Osteoblast (primary cell): ENCODE results near the gene PALLD. TPM values are rescaled to one million over a fixed set of nuclear protein-coding genes. Genes with fewer than 3 reads are reported as not detected.

Experiments
- DNase-seq: peaks from one replicate; pipeline ENCODE4 v3.0.0; 2011; ENCODE audit warnings: low spot score, mixed read lengths; ENCODE audit not compliant: insufficient read length; ENCODE audit errors: missing footprints
- H2AFZ ChIP-seq: 2 replicates; pipeline ENCODE4 v1.6.0; 2011; ENCODE audit warnings: mild to moderate bottlenecking, low read length
- H3K27ac ChIP-seq: 2 replicates; pipeline ENCODE4 v1.5.1; 2011; ENCODE audit warnings: mild to moderate bottlenecking, low read depth, low read length, moderate library complexity
- H3K27me3 ChIP-seq: 2 replicates; pipeline ENCODE4 v1.6.0; 2012; ENCODE audit warnings: mild to moderate bottlenecking, control low read depth, inconsistent platforms, low read length, moderate library complexity; ENCODE audit not compliant: insufficient read depth
- H3K36me3 ChIP-seq: 2 replicates; pipeline ENCODE4 v1.5.1; 2011; ENCODE audit warnings: mild to moderate bottlenecking, low read length, control low read depth, moderate library complexity; ENCODE audit not compliant: insufficient read depth
- H3K4me1 ChIP-seq: 2 replicates; pipeline ENCODE4 v1.5.1; 2011; ENCODE audit warnings: mild to moderate bottlenecking, low read length, control low read depth, moderate library complexity; ENCODE audit not compliant: insufficient read depth
- H3K4me2 ChIP-seq: 2 replicates; pipeline ENCODE4 v1.6.0; 2011; ENCODE audit warnings: mild to moderate bottlenecking, low read length; ENCODE audit not compliant: insufficient read depth
- H3K4me3 ChIP-seq: fragments of 200-600 bp; sonication (generic); 3 replicates; pipeline ENCODE4 v1.5.1; 2012; ENCODE audit warnings: mild to moderate bottlenecking, low read length, inconsistent platforms; ENCODE audit not compliant: insufficient read depth
- H3K79me2 ChIP-seq: 2 replicates; pipeline ENCODE4 v1.6.0; 2012; ENCODE audit warnings: mild to moderate bottlenecking, low read length, control low read depth, inconsistent platforms; ENCODE audit not compliant: insufficient read depth
- H3K9me3 ChIP-seq: 2 replicates; pipeline ENCODE4 v1.5.1; 2011; ENCODE audit warnings: low read depth, low read length, control low read depth
- H4K20me1 ChIP-seq: 2 replicates; pipeline ENCODE4 v1.6.0; 2012; ENCODE audit warnings: mild to moderate bottlenecking, low read length, control low read depth; ENCODE audit not compliant: insufficient read depth
- total RNA-seq: library from RNA; depleted of rRNA; stranded (reverse); fragments of >200 nt; gene quantifications from 2 replicates; pipeline ENCODE4 v1.2.3, GENCODE V29; 2012
- TF ChIP-seq, protein P1 (sequence below): IDR thresholded peaks from 2 replicates; pipeline ENCODE4 v1.5.1; 2011; ENCODE audit warnings: mild to moderate bottlenecking, low read depth, low read length, moderate library complexity; ENCODE audit errors: extremely low read depth

Gene PALLD
- total RNA-seq, 1 donor = 244 TPM

DNA sequence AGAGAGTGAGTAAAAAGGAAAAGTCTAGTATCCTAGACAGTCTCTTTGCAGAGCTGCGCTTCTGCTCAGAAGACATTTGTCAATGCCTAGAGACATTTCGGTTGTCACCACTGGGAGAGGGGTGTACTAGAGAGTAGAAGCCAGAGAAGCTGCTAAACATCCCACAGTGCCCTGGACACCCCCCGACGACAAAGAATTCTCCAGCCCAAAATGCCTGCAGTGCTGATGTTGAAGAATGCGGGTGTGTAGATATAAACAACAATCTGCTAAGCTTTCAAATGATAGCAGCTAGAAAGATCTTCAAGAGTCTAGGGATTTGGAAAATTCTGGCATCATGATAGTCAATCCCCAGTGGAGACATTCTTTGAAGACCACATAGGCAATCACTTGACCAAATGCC, 90.1 kb downstream of the PALLD start:
- no peak for DNase-seq
- H4K20me1 ChIP-seq = no peaks in the 10 kb centered on the region
- H3K36me3 ChIP-seq = no peaks in the 10 kb centered on the region
- TF ChIP-seq, protein P1, sequence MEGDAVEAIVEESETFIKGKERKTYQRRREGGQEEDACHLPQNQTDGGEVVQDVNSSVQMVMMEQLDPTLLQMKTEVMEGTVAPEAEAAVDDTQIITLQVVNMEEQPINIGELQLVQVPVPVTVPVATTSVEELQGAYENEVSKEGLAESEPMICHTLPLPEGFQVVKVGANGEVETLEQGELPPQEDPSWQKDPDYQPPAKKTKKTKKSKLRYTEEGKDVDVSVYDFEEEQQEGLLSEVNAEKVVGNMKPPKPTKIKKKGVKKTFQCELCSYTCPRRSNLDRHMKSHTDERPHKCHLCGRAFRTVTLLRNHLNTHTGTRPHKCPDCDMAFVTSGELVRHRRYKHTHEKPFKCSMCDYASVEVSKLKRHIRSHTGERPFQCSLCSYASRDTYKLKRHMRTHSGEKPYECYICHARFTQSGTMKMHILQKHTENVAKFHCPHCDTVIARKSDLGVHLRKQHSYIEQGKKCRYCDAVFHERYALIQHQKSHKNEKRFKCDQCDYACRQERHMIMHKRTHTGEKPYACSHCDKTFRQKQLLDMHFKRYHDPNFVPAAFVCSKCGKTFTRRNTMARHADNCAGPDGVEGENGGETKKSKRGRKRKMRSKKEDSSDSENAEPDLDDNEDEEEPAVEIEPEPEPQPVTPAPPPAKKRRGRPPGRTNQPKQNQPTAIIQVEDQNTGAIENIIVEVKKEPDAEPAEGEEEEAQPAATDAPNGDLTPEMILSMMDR = no peak
- no peaks in the 10 kb centered on the region for H3K27me3 ChIP-seq
- H3K4me2 ChIP-seq = peak overlapping the region; percentile 77
- no peaks in the 10 kb centered on the region for H3K79me2 ChIP-seq
- H3K27ac ChIP-seq = peak overlapping the region; percentile 93
- H2AFZ ChIP-seq = no peak overlapping the region
- peak overlapping the region; percentile 21 for H3K4me3 ChIP-seq
- peaks cover 61% of the 10 kb centered on the region for H3K4me1 ChIP-seq
- H3K9me3 ChIP-seq = no peaks in the 10 kb centered on the region

- no peaks in the 10 kb centered on the region for H3K36me3 ChIP-seq
- peaks cover 61% of the 10 kb centered on the region for H3K4me1 ChIP-seq
- H3K79me2 ChIP-seq = no peaks in the 10 kb centered on the region
- no peaks in the 10 kb centered on the region for H4K20me1 ChIP-seq
- H3K9me3 ChIP-seq = no peaks in the 10 kb centered on the region
- H3K27me3 ChIP-seq = no peaks in the 10 kb centered on the region
- peak; percentile 72 for DNase-seq
- peak overlapping the region; percentile 45 for H2AFZ ChIP-seq
- peak overlapping the region; percentile 77 for H3K4me2 ChIP-seq
- H3K27ac ChIP-seq = peak overlapping the region; percentile 93
- TF ChIP-seq, protein P1 = no peak
- peak overlapping the region; percentile 21 for H3K4me3 ChIP-seq
These were observed 90.7 kb downstream of the PALLD start for GRCh38 chr4:168587411-168588125.

DNA sequence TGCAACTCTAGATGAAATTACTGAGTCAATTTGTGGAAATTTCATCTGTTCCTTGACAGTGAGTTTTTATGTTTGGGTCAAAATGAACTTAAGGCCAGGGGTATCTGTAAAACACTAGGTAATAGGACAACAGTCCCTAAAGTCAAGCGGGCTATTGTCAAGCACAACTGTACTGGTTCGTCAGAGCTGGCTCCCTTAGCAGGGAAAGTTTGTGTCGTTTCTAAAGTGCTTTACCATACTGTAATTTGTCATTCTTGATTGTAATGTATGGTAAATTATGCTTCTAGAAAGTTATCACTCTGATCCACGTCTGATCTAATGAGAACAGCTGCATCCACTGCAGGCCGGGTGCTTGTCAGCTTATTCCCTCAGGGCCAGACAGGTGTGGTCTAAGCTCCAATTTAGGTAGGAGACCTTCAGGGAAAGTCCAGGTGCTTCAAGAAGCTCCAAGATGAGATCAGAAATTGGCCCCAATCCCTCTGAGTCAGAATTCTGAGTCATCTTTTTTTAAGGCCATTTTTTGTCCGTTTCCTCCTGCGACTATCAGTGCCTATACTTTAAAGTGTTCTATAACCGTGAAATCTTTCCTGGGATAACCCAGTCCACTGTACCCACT, 92.2 kb downstream of the PALLD start:
- no peak for DNase-seq
- Histone ChIP-seq H3K4me2 (peak overlapping the region; percentile 21), H4K20me1 (no peaks in the 10 kb centered on the region), H3K36me3 (no peaks in the 10 kb centered on the region), H3K4me3 (no peak overlapping the region), H3K27ac (peak overlapping the region; percentile 93), H3K9me3 (no peaks in the 10 kb centered on the region), H3K27me3 (no peaks in the 10 kb centered on the region), H3K79me2 (no peaks in the 10 kb centered on the region), H3K4me1 (peaks cover 62% of the 10 kb centered on the region), H2AFZ (peak overlapping the region; percentile 26)
- TF ChIP-seq, protein P1 = no peak

- Histone ChIP-seq H3K79me2 (no peaks in the 10 kb centered on the region), H3K9me3 (no peaks in the 10 kb centered on the region), H3K36me3 (no peaks in the 10 kb centered on the region), H3K4me2 (no peak overlapping the region), H3K4me3 (no peak overlapping the region), H3K27me3 (no peaks in the 10 kb centered on the region), H3K27ac (no peak overlapping the region), H2AFZ (no peak overlapping the region), H3K4me1 (peaks cover 27% of the 10 kb centered on the region), H4K20me1 (no peaks in the 10 kb centered on the region)
- no peak for DNase-seq
- TF ChIP-seq, protein P1 = no peak
These were observed 95.8 kb downstream of the PALLD start for GRCh38 chr4:168592676-168593075.
